ENCODE data around the gene PLA2G5. TPM values are rescaled to one million over a fixed set of nuclear protein-coding genes. Genes with fewer than 3 reads are reported as not detected.

The PLA2G5 gene
- total RNA-seq, 4 donors from 2014 or later, result 0.97 to 6.7 (median 2.3) TPM; not detected in 1

- Histone ChIP-seq H3K4me3 (no peak overlapping the region), H3K27ac (no peak overlapping the region), H3K4me1 (no peaks in the 10 kb centered on the region), H3K9me3 (no peaks in the 10 kb centered on the region), H3K27me3 (no peaks in the 10 kb centered on the region), H3K36me3 (no peaks in the 10 kb centered on the region)
- no peak for DNase-seq
- TF ChIP-seq POLR2A (IDR thresholded peaks at IDR 0.05), result no peak
- TF ChIP-seq, protein P1, sequence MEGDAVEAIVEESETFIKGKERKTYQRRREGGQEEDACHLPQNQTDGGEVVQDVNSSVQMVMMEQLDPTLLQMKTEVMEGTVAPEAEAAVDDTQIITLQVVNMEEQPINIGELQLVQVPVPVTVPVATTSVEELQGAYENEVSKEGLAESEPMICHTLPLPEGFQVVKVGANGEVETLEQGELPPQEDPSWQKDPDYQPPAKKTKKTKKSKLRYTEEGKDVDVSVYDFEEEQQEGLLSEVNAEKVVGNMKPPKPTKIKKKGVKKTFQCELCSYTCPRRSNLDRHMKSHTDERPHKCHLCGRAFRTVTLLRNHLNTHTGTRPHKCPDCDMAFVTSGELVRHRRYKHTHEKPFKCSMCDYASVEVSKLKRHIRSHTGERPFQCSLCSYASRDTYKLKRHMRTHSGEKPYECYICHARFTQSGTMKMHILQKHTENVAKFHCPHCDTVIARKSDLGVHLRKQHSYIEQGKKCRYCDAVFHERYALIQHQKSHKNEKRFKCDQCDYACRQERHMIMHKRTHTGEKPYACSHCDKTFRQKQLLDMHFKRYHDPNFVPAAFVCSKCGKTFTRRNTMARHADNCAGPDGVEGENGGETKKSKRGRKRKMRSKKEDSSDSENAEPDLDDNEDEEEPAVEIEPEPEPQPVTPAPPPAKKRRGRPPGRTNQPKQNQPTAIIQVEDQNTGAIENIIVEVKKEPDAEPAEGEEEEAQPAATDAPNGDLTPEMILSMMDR (IDR thresholded peaks at IDR 0.05), result no peak
- intact Hi-C loops (cut with DNase I), result no loop called here
- 56 to 82% methylated on average over 2 of the region's 2 CpGs for WGBS, 2 donors
Measured at GRCh38 chr1:20063861-20064292, 6.1 kb upstream of the PLA2G5 start.

GRCh38 chr1:20068722-20069121 lies 1.3 kb upstream of the PLA2G5 start:
- intact Hi-C loops (cut with DNase I), result no loop called here
- 69 to 75% methylated on average over 7 of the region's 7 CpGs for WGBS, 2 donors
- Histone ChIP-seq H3K27ac (no peak overlapping the region), H3K9me3 (no peaks in the 10 kb centered on the region), H3K27me3 (peaks cover 0 to 4% (median 0%) of the 10 kb centered on the region in 4 donors), H3K4me1 (peaks cover 0 to 4% (median 0%) of the 10 kb centered on the region in 3 donors), H3K4me3 (no peak overlapping the region), H3K36me3 (no peaks in the 10 kb centered on the region)
- DNase-seq, result no peak
- TF ChIP-seq, protein P1 (IDR thresholded peaks at IDR 0.05), result no peak
- no peak for TF ChIP-seq POLR2A (IDR thresholded peaks at IDR 0.05)

- intact Hi-C loops (cut with DNase I), result no loop called here
- WGBS, 2 donors, result 76 to 85% methylated on average over 7 to 8 of the region's 10 CpGs
- TF ChIP-seq, protein P1 (IDR thresholded peaks at IDR 0.05), result no peak
- TF ChIP-seq POLR2A (IDR thresholded peaks at IDR 0.05), result no peak
- no peak for DNase-seq
- peaks cover 0 to 4% (median 0%) of the 10 kb centered on the region in 4 donors for H3K27me3 ChIP-seq
- H3K36me3 ChIP-seq, result no peaks in the 10 kb centered on the region
- H3K4me3 ChIP-seq, result peak overlapping the region in 3 of 4 donors; percentile 28 to 57 (median 32)
- no peaks in the 10 kb centered on the region for H3K9me3 ChIP-seq
- peak overlapping the region; percentile 39 to 85 (median 75) for H3K27ac ChIP-seq
- H3K4me1 ChIP-seq, result peaks cover 0 to 4% (median 0%) of the 10 kb centered on the region in 3 donors
Measured at GRCh38 chr1:20070357-20070756, 363 bp downstream of the PLA2G5 start.

DNA sequence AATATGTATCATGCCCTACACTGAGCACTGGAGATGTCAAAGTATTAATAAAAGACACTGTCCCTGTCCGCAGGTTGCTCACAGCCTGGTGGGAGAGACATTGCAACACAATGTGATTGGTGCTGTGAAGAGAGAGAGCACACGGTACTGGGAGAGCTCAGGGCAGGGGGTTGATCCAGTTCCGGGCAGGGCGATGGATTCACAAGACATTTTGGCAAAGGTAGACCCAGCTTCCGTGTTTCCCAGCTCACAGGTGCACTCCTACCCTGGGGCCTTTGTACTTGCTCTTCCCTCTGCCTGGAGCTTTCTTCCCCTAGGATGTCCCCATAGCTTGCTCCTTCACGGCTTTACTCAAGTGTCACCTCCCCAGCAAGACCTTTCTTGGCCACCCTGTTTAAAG lies 1.4 kb downstream of the PLA2G5 start:
- no peaks in the 10 kb centered on the region for H3K9me3 ChIP-seq
- intact Hi-C loops (cut with DNase I), result no loop called here
- H3K4me3 ChIP-seq, result peak overlapping the region in 3 of 4 donors; percentile 5 to 57 (median 28)
- 53 to 71% methylated on average over 5 to 6 of the region's 6 CpGs for WGBS, 2 donors
- peaks cover 0 to 4% (median 0%) of the 10 kb centered on the region in 3 donors for H3K4me1 ChIP-seq
- no peak for TF ChIP-seq POLR2A (IDR thresholded peaks at IDR 0.05)
- TF ChIP-seq, protein P1 (IDR thresholded peaks at IDR 0.05), result no peak
- no peak for DNase-seq
- H3K27me3 ChIP-seq, result peaks cover 0 to 4% (median 0%) of the 10 kb centered on the region in 4 donors
- no peaks in the 10 kb centered on the region for H3K36me3 ChIP-seq
- peak overlapping the region in 3 of 4 donors; percentile 69 to 85 (median 81) for H3K27ac ChIP-seq

- peaks cover 0 to 10% (median 0%) of the 10 kb centered on the region in 4 donors for H3K27me3 ChIP-seq
- intact Hi-C loops (cut with DNase I), result no loop called here
- no peaks in the 10 kb centered on the region for H3K36me3 ChIP-seq
- peak overlapping the region in 2 of 4 donors; percentile 44 to 85 for H3K27ac ChIP-seq
- no peak for DNase-seq
- H3K4me1 ChIP-seq, result peaks cover 0 to 4% (median 0%) of the 10 kb centered on the region in 3 donors
- peak overlapping the region in 1 of 4 donors; percentile 8 for H3K4me3 ChIP-seq
- no peaks in the 10 kb centered on the region for H3K9me3 ChIP-seq
- TF ChIP-seq, protein P1 (IDR thresholded peaks at IDR 0.05), result no peak
- TF ChIP-seq POLR2A (IDR thresholded peaks at IDR 0.05), result no peak
- WGBS, 2 donors, result 86 to 89% methylated on average over 7 of the region's 7 CpGs
Measured at GRCh38 chr1:20072771-20073170, 2.8 kb downstream of the PLA2G5 start.
